K562 (cell line): ENCODE measurements around the gene ERCC1. TPM values are rescaled to one million over a fixed set of nuclear protein-coding genes. Genes with fewer than 3 reads are reported as not detected.

Experiments used
- ATF3 ChIP-seq, 2 experiments: fragments of 450-650 bp in 1 of 2; sonication (generic) in 1 of 2; formaldehyde crosslinking in 1 of 2; IDR thresholded peaks in 1 of 2; conservative IDR thresholded peaks in 1 of 2; 2 replicates each; pipeline versions ENCODE4 v1.6.1 to v1.8.1; 2016 to 2023; ENCODE audit warnings: mild to moderate bottlenecking in 2 of 2, moderate library complexity in 2 of 2, inconsistent platforms in 1 of 2, missing genetic modification reagents in 1 of 2
- BCOR ChIP-seq: fragments of 450-650 bp; IDR thresholded peaks from 2 replicates; pipeline ENCODE4 v1.6.1; 2016
- CAMTA2 ChIP-seq: fragments of 250-450 bp; sonication (Bioruptor Pico); conservative IDR thresholded peaks from 2 replicates; pipeline ENCODE4 v1.5.1; 2022
- CCNT2 ChIP-seq: IDR thresholded peaks from 2 replicates; pipeline ENCODE4 v1.6.1; 2011; ENCODE audit warnings: borderline replicate concordance, low read depth, mild to moderate bottlenecking, moderate library complexity, mixed read lengths, low read length; ENCODE audit not compliant: insufficient read length; ENCODE audit errors: extremely low read depth
- CREB3L1 ChIP-seq: fragments of 450-650 bp; IDR thresholded peaks from 2 replicates; pipeline ENCODE4 v1.6.1; 2014; ENCODE audit warnings: low read depth, mild to moderate bottlenecking, moderate library complexity, borderline replicate concordance
- GATA2 ChIP-seq: sonication (generic); formaldehyde crosslinking; IDR thresholded peaks from 2 replicates; pipeline ENCODE4 v1.4.0; 2020; ENCODE audit warnings: mild to moderate bottlenecking, missing genetic modification reagents
- HDAC3 ChIP-seq: fragments of 450-650 bp; IDR thresholded peaks from 2 replicates; pipeline ENCODE4 v1.6.1; 2018; ENCODE audit warnings: borderline replicate concordance, mild to moderate bottlenecking, moderate library complexity; ENCODE audit not compliant: partially characterized antibody
- HMG20A ChIP-seq: fragments of 450-650 bp; formaldehyde crosslinking; conservative IDR thresholded peaks from 2 replicates; pipeline ENCODE4 v1.4.0; 2020; ENCODE audit warnings: mild to moderate bottlenecking, mixed read lengths
- KHSRP ChIP-seq: fragments of 450-650 bp; IDR thresholded peaks from 2 replicates; pipeline ENCODE4 v1.6.1; 2017
- NFE2 ChIP-seq: IDR thresholded peaks from 2 replicates; pipeline ENCODE4 v1.6.1; 2014; ENCODE audit warnings: antibody characterized with exemption, low read depth
- NFXL1 ChIP-seq: fragments of 450-650 bp; formaldehyde crosslinking; IDR thresholded peaks from 2 replicates; pipeline ENCODE4 v1.4.0; 2021; ENCODE audit warnings: mild to moderate bottlenecking
- RNF2 ChIP-seq: sonication (generic); IDR thresholded peaks from 2 replicates; pipeline ENCODE4 v1.6.1; 2016
- SREBF1 ChIP-seq: fragments of 150-350 bp; IDR thresholded peaks from 2 replicates; pipeline ENCODE4 v1.6.1; 2014; ENCODE audit warnings: antibody characterized with exemption, low read depth, low read length, borderline replicate concordance
- TCF7L2 ChIP-seq: fragments of 150-350 bp; IDR thresholded peaks from 2 replicates; pipeline ENCODE4 v1.6.1; 2016; ENCODE audit warnings: low read depth, mild to moderate bottlenecking, low read length, moderate library complexity
- YY1 ChIP-seq, 3 experiments: IDR thresholded peaks; 2 replicates each; pipeline ENCODE4 v1.6.1; 2011; ENCODE audit warnings: low read length in 2 of 3, mild to moderate bottlenecking in 2 of 3, moderate library complexity in 2 of 3, borderline replicate concordance in 1 of 3, control low read depth in 1 of 3, low read depth in 1 of 3; ENCODE audit not compliant: insufficient read depth in 3 of 3, insufficient replicate concordance in 2 of 3, control insufficient read depth in 1 of 3, insufficient read length in 1 of 3; ENCODE audit errors: extremely low read depth in 1 of 3
- ZKSCAN3 ChIP-seq: fragments of 250-450 bp; sonication (Bioruptor Pico); IDR thresholded peaks from 2 replicates; pipeline ENCODE4 v1.4.0; 2020
- ZMIZ1 ChIP-seq, 2 experiments: fragments of 150-350 bp in 1 of 2; IDR thresholded peaks; 2 replicates each; pipeline ENCODE4 v1.6.1; 2012 to 2016; ENCODE audit warnings: low read depth in 2 of 2, low read length in 2 of 2, mild to moderate bottlenecking in 1 of 2, moderate library complexity in 1 of 2
- ZNF274 ChIP-seq: IDR thresholded peaks from 2 replicates; pipeline ENCODE4 v1.6.1; 2011; ENCODE audit warnings: low read depth, mild to moderate bottlenecking, low read length, moderate library complexity, borderline replicate concordance
- ZNF395 ChIP-seq: fragments of 200-800 bp; sonication (Bioruptor generic); IDR thresholded peaks from 2 replicates; pipeline ENCODE4 v1.6.1; 2017; ENCODE audit warnings: missing genetic modification characterization, missing compliant biosample characterization
- ZNF57 ChIP-seq: fragments of 450-650 bp; formaldehyde crosslinking; IDR thresholded peaks from 2 replicates; pipeline ENCODE4 v1.4.0; 2020; ENCODE audit warnings: mild to moderate bottlenecking, moderate library complexity
- polyA plus RNA-seq, 8 experiments: library from polyadenylated mRNA; depleted of rRNA in 4 of 8; stranded (reverse) in 5 of 8; unstranded in 3 of 8; fragments of >200 nt; fragmentation: Nextera tagmentation in 2 of 8; fragmentation: Illumina TruSeq in 1 of 8; extraction: Ambion mirVana in 2 of 8; extraction: Trizol in 1 of 8; gene quantifications; 2 replicates each; pipeline versions ENCODE4 v1.2.1 to v1.2.3, GENCODE V29; 2011 to 2014; ENCODE audit warnings: inconsistent platforms in 1 of 8, missing spikeins in 1 of 8
- total RNA-seq, 7 experiments: library from RNA; depleted of rRNA in 6 of 7; stranded (reverse); fragments of >200 nt in 6 of 7; fragmentation: Illumina TruSeq in 2 of 7; extraction: Trizol in 2 of 7; gene quantifications; 2 replicates each; pipeline versions ENCODE4 v1.2.1 to v1.2.3, GENCODE V29; 2011 to 2021; ENCODE audit warnings: low replicate concordance in 1 of 7

ERCC1 gene
- total and polyA plus RNA-seq, 9 of the 15 experiments (the other 6 are each of a cell fraction or from before 2014, with no cell fraction given) = 9.3 to 92.6 (median 60.0) TPM

GRCh38 chr19:45442778-45443461, 19.2 kb upstream of the ERCC1 start (continued):
- no peak for TF ChIP-seq CREB3L1
- TF ChIP-seq ZKSCAN3 (CRISPR knock-in tag) = no peak
- no peak for TF ChIP-seq ZNF57
- TF ChIP-seq ATF3 (IDR thresholded peaks at IDR 0.05) = peak; percentile 48
- no peak for TF ChIP-seq ATF3 (CRISPR knock-in tag; conservative IDR thresholded peaks at IDR 0.05)
- TF ChIP-seq HMG20A (CRISPR knock-in tag) = no peak
- TF ChIP-seq HDAC3 = peak; percentile 7
- peak; percentile 92 for TF ChIP-seq RNF2
- TF ChIP-seq CAMTA2 = no peak
- TF ChIP-seq BCOR = peak; percentile 66
- TF ChIP-seq CCNT2 = peak; percentile 47
- peak; percentile 54; the same call in 1 of the 2 replicates for TF ChIP-seq ZNF395
- TF ChIP-seq NFE2 = peak; percentile 94
- TF ChIP-seq GATA2 (CRISPR knock-in tag) = peak; percentile 71
- TF ChIP-seq YY1 (IDR thresholded peaks at IDR 0.05; ENCODE audit: borderline replicate concordance in 1 of 3, control insufficient read depth in 1 of 3, extremely low read depth in 1 of 3, insufficient read depth in 3 of 3, insufficient read length in 1 of 3, insufficient replicate concordance in 2 of 3, low read depth in 1 of 3, low read length in 2 of 3) = no peak
- TF ChIP-seq ZNF274 = no peak
- peak; percentile 15; the same call in 1 of the 2 replicates for TF ChIP-seq SREBF1
- TF ChIP-seq NFXL1 (CRISPR knock-in tag) = no peak
- TF ChIP-seq TCF7L2 = no peak
- no peak for TF ChIP-seq KHSRP
- peak in 1 of 2 experiments; percentile 72; a peak in 1 of 4 replicates for TF ChIP-seq ZMIZ1 (IDR thresholded peaks at IDR 0.05; ENCODE audit: low read depth in 2 of 2, low read length in 2 of 2)
